Endothelial cell of umbilical vein (primary cell): ENCODE results near the gene GRIK1. TPM values are rescaled to one million over a fixed set of nuclear protein-coding genes. Genes with fewer than 3 reads are reported as not detected.

ENCODE experiments used
- BruUV-seq: library from RNA; stranded (reverse); fragments of 400-500 nt; replicated peaks from 2 replicates; lab custom pipeline; 2021; lab: Mats Ljungman, UMichigan
- CTCF ChIA-PET: fragments of 300-600, 350-600 bp; sonication (Branson Sonifier 250); formaldehyde crosslinking; loops from one replicate; lab custom pipeline; 2021; ENCODE audit warnings: antibody characterized with exemption, inconsistent platforms; lab: Charles Lee
- POLR2A ChIA-PET: fragments of 300-600, 350-600 bp; sonication (Branson Sonifier 250); formaldehyde crosslinking; loops from one replicate; lab custom pipeline; 2021; ENCODE audit warnings: antibody characterized with exemption, inconsistent platforms; lab: Charles Lee
- DNase-seq: peaks from one replicate; pipeline ENCODE4 v3.0.0-alpha.2; 2011; ENCODE audit warnings: low read depth, low spot score
- FAIRE-seq: peaks from 2 replicates; lab custom pipeline; 2011; peaks lifted over from hg19 to GRCh38; lab: Jason Lieb, UNC
- H2AFZ ChIP-seq: 2 replicates; pipeline ENCODE4 v1.6.0; 2012; ENCODE audit warnings: low read depth, low read length, control low read depth, inconsistent platforms
- H3K27ac ChIP-seq: 2 replicates; pipeline ENCODE4 v1.5.1; 2011; ENCODE audit warnings: low read depth, mild to moderate bottlenecking, control low read depth, low read length, moderate library complexity; ENCODE audit not compliant: insufficient read depth
- H3K27me3 ChIP-seq, 2 experiments: 2 replicates each; pipeline versions ENCODE4 v1.6.0 to v1.6.1; 2011; ENCODE audit warnings: low read length in 2 of 2, mixed read lengths in 1 of 2; ENCODE audit not compliant: control insufficient read depth in 2 of 2, insufficient read depth in 2 of 2
- H3K36me3 ChIP-seq, 2 experiments: 2 replicates in 1 of 2; 3 replicates in 1 of 2; pipeline ENCODE4 v1.5.1; 2011; ENCODE audit warnings: low read length in 2 of 2, mild to moderate bottlenecking in 1 of 2, moderate library complexity in 1 of 2; ENCODE audit not compliant: control insufficient read depth in 2 of 2, insufficient read depth in 2 of 2; ENCODE audit errors: extremely low read depth in 1 of 2
- H3K4me1 ChIP-seq: 3 replicates; pipeline ENCODE4 v1.5.1; 2011; ENCODE audit warnings: mild to moderate bottlenecking, low read length; ENCODE audit not compliant: control insufficient read depth, insufficient read depth; ENCODE audit errors: extremely low read depth
- H3K4me2 ChIP-seq: 2 replicates; pipeline ENCODE4 v1.6.1; 2011; ENCODE audit warnings: low read length, control low read depth, mixed read lengths; ENCODE audit not compliant: insufficient read depth
- H3K4me3 ChIP-seq, 3 experiments: fragments of 200-600 bp in 1 of 3; sonication (generic), shearing (Covaris generic) in 1 of 3; replicated peaks in 1 of 3; 2 replicates each; pipeline ENCODE4 v1.5.1; 2011 to 2016; ENCODE audit warnings: control low read depth in 3 of 3, low read length in 3 of 3, mild to moderate bottlenecking in 2 of 3, inconsistent platforms in 1 of 3, low read depth in 1 of 3, moderate library complexity in 1 of 3; ENCODE audit not compliant: insufficient read depth in 1 of 3
- H3K79me2 ChIP-seq: 2 replicates; pipeline ENCODE4 v1.6.0; 2012; ENCODE audit warnings: low read length, inconsistent platforms; ENCODE audit not compliant: control insufficient read depth, insufficient read depth
- H3K9ac ChIP-seq: replicated peaks from 2 replicates; pipeline ENCODE3; 2011; ENCODE audit warnings: low read length, control low read depth; ENCODE audit not compliant: insufficient read depth; ENCODE audit errors: extremely low read depth
- H3K9me1 ChIP-seq: replicated peaks from 3 replicates; pipeline ENCODE4 v1.6.0; 2011; ENCODE audit warnings: mild to moderate bottlenecking, low read length; ENCODE audit not compliant: control insufficient read depth, insufficient read depth; ENCODE audit errors: extremely low read depth
- H3K9me3 ChIP-seq: replicated peaks from 2 replicates; pipeline ENCODE4 v1.5.1; 2012; ENCODE audit warnings: low read length, inconsistent platforms; ENCODE audit not compliant: control insufficient read depth, insufficient read depth
- H4K20me1 ChIP-seq: replicated peaks from 2 replicates; pipeline ENCODE3; 2011; ENCODE audit warnings: mild to moderate bottlenecking, low read length; ENCODE audit not compliant: control insufficient read depth, insufficient read depth; ENCODE audit errors: extremely low read depth
- EZH2 ChIP-seq: IDR thresholded peaks from 2 replicates; pipeline ENCODE4 v1.6.1; 2012; ENCODE audit warnings: borderline replicate concordance, low read depth, mild to moderate bottlenecking, moderate library complexity, low read length, inconsistent platforms; ENCODE audit not compliant: severe bottlenecking
- FOS ChIP-seq: IDR thresholded peaks from 2 replicates; pipeline ENCODE4 v1.6.1; 2011; ENCODE audit warnings: mild to moderate bottlenecking, low read length, moderate library complexity, borderline replicate concordance; ENCODE audit not compliant: insufficient read depth
- GATA2 ChIP-seq: IDR thresholded peaks from 2 replicates; pipeline ENCODE4 v1.7.0; 2011; ENCODE audit warnings: low read depth, mild to moderate bottlenecking, moderate library complexity, mixed read lengths, low read length; ENCODE audit not compliant: insufficient read length, insufficient read depth
- JUN ChIP-seq: IDR thresholded peaks from 2 replicates; pipeline ENCODE4 v1.6.1; 2011; ENCODE audit warnings: borderline replicate concordance, low read depth; ENCODE audit not compliant: insufficient read length, insufficient read depth
- MYC ChIP-seq: IDR thresholded peaks from one replicate; pipeline ENCODE4 v1.6.1; 2011; ENCODE audit warnings: mild to moderate bottlenecking, low read depth, low read length
- POLR2A ChIP-seq: IDR thresholded peaks from 2 replicates; pipeline ENCODE4 v1.6.1; 2012; ENCODE audit warnings: low read depth, mild to moderate bottlenecking, control low read depth, low read length
- POLR2AphosphoS5 ChIP-seq: IDR thresholded peaks from 2 replicates; pipeline ENCODE4 v1.6.1; 2012; ENCODE audit warnings: low read depth, mild to moderate bottlenecking, control low read depth, low read length, moderate library complexity; ENCODE audit not compliant: insufficient read depth
- dilution Hi-C: fragments of 300-500 bp; cut with MboI; formaldehyde crosslinking; loops from one replicate; pipeline ENCODE4 v1.15.0; 2019; ENCODE audit warnings: low sequenced_read_pairs; ENCODE audit not compliant: extremely low pct_ligation_motif_present
- intact Hi-C: fragments of 100-400 bp; cut with micrococcal nuclease; formaldehyde crosslinking; loops from one replicate; pipeline ENCODE4 v1.10.0; 2022
- polyA plus RNA-seq, 4 experiments: library from polyadenylated mRNA; depleted of rRNA in 3 of 4; stranded (reverse) in 3 of 4; unstranded in 1 of 4; fragments of >200 nt; gene quantifications; 2 replicates each; pipeline versions ENCODE4 v1.2.1 to v1.2.3, GENCODE V29; 2011 to 2012; ENCODE audit warnings: missing spikeins in 1 of 4
- total RNA-seq: library from RNA; stranded (reverse); gene quantifications from 2 replicates; pipeline ENCODE4 v1.2.3, GENCODE V29; 2021
- TF ChIP-seq, protein P1 (sequence below): IDR thresholded peaks from 2 replicates; pipeline ENCODE4 v1.6.1; 2011; ENCODE audit not compliant: insufficient read depth, insufficient read length
- TF ChIP-seq, protein P2 (sequence below), 2 donors: IDR thresholded peaks; 1 replicate in 1 of 2; 2 replicates in 1 of 2; pipeline ENCODE4 v1.5.1; 2011; ENCODE audit warnings: low read length in 2 of 2, mild to moderate bottlenecking in 2 of 2, moderate library complexity in 2 of 2, control low read depth in 1 of 2, inconsistent platforms in 1 of 2, low read depth in 1 of 2; ENCODE audit not compliant: insufficient read depth in 1 of 2; ENCODE audit errors: extremely low read depth in 1 of 2

GRIK1 gene
- total and polyA plus RNA-seq, 2 donors (not counting 3 experiments of a cell fraction or from before 2014, with no cell fraction given), result not detected

DNA sequence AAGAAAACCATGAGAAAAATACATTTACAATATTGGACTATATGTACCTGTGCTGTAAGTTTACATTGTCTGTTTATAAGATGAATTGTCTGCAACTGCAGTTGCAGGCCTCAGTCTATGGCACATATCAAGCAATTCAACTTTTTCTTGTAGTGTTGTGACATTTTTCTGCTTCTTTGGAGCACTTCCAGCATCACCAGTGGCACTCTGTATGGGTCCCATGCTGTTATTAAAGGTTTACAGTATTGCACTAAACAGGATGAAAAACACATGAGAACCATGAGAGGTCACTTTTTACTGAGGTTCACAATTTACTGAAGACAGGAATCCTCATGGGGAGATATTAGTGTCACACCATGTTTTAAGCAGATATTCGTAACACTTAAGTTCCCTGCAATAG, 118.6 kb downstream of the GRIK1 start:
- FAIRE-seq, result no peak

More for the DNA sequence above, 118.6 kb downstream of the GRIK1 start:
- no peak overlapping the region for H3K4me2 ChIP-seq
- no peaks in the 10 kb centered on the region for H3K36me3 ChIP-seq
- dilution Hi-C loops, result no loop called here
- H3K9me3 ChIP-seq, result no peaks in the 10 kb centered on the region
- TF ChIP-seq JUN, result no peak
- no peak for TF ChIP-seq FOS
- no peak for TF ChIP-seq EZH2
- TF ChIP-seq, protein P1, sequence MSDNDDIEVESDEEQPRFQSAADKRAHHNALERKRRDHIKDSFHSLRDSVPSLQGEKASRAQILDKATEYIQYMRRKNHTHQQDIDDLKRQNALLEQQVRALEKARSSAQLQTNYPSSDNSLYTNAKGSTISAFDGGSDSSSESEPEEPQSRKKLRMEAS, result no peak
- TF ChIP-seq MYC, result no peak
- TF ChIP-seq POLR2A, result no peak
- TF ChIP-seq, protein P2, sequence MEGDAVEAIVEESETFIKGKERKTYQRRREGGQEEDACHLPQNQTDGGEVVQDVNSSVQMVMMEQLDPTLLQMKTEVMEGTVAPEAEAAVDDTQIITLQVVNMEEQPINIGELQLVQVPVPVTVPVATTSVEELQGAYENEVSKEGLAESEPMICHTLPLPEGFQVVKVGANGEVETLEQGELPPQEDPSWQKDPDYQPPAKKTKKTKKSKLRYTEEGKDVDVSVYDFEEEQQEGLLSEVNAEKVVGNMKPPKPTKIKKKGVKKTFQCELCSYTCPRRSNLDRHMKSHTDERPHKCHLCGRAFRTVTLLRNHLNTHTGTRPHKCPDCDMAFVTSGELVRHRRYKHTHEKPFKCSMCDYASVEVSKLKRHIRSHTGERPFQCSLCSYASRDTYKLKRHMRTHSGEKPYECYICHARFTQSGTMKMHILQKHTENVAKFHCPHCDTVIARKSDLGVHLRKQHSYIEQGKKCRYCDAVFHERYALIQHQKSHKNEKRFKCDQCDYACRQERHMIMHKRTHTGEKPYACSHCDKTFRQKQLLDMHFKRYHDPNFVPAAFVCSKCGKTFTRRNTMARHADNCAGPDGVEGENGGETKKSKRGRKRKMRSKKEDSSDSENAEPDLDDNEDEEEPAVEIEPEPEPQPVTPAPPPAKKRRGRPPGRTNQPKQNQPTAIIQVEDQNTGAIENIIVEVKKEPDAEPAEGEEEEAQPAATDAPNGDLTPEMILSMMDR (IDR thresholded peaks at IDR 0.05; ENCODE audit: extremely low read depth in 1 of 2, insufficient read depth in 1 of 2, low read depth in 1 of 2, low read length in 2 of 2), result no peak
- no peak for TF ChIP-seq POLR2AphosphoS5
- TF ChIP-seq GATA2, result no peak
- intact Hi-C loops, result no loop called here
- no peak for DNase-seq
- H3K9me1 ChIP-seq, result no peaks in the 10 kb centered on the region
- no peaks in the 10 kb centered on the region for H3K79me2 ChIP-seq
- no peak overlapping the region for H3K4me3 ChIP-seq
- no peak overlapping the region for H3K27ac ChIP-seq
- H3K4me1 ChIP-seq, result no peaks in the 10 kb centered on the region
- ChIA-PET POLR2A (no interaction called here), CTCF (no interaction called here)
- no peak overlapping the region for H3K9ac ChIP-seq
- H3K27me3 ChIP-seq, result no peaks in the 10 kb centered on the region
- no TSS peak for BruUV-seq
- H2AFZ ChIP-seq, result no peak overlapping the region
- no peaks in the 10 kb centered on the region for H4K20me1 ChIP-seq
